Stimulated activated CD4-positive, alpha-beta T cell treated with anti-CD3 and anti-CD28 coated beads, Interleukin-4, amount 100 ng/mL, for 1 hour (primary cell): ENCODE measurements around the gene CRACDL.

ENCODE experiments used
- DNase-seq: peaks from one replicate; pipeline ENCODE4 v3.0.0-alpha.2; 2020

CRACDL gene

GRCh38 chr2:98799375-98800329 is 136.4 kb downstream of the CRACDL start:
- no peak for DNase-seq

- DNase-seq: no peak
These were observed 139.1 kb downstream of the CRACDL start for GRCh38 chr2:98796775-98797544.

- DNase-seq: no peak
These were observed 139.9 kb downstream of the CRACDL start for GRCh38 chr2:98795891-98796676.

GRCh38 chr2:98793897-98794830 is 141.9 kb downstream of the CRACDL start:
- no peak for DNase-seq

GRCh38 chr2:98793275-98793674 is 142.8 kb downstream of the CRACDL start:
- no peak for DNase-seq

- DNase-seq: no peak
These were observed 145.8 kb downstream of the CRACDL start for GRCh38 chr2:98790221-98790620.

GRCh38 chr2:98787700-98788099 is 148.3 kb downstream of the CRACDL start:
- no peak for DNase-seq

GRCh38 chr2:98786179-98786578 is 149.8 kb downstream of the CRACDL start:
- no peak for DNase-seq

GRCh38 chr2:98782570-98782969 is 153.5 kb downstream of the CRACDL start:
- DNase-seq: no peak

- DNase-seq: no peak
These were observed 154.2 kb downstream of the CRACDL start for GRCh38 chr2:98781822-98782221.

GRCh38 chr2:98778741-98779483 is 157.1 kb downstream of the CRACDL start:
- DNase-seq: no peak

- no peak for DNase-seq
These were observed 157.9 kb downstream of the CRACDL start for GRCh38 chr2:98778151-98778550.

- DNase-seq: no peak
These were observed 158.3 kb downstream of the CRACDL start for GRCh38 chr2:98777710-98778109.

GRCh38 chr2:98777076-98777475 is 158.9 kb downstream of the CRACDL start:
- no peak for DNase-seq

- no peak for DNase-seq
These were observed 159.9 kb downstream of the CRACDL start for GRCh38 chr2:98776136-98776535.

GRCh38 chr2:98775146-98775986 is 160.7 kb downstream of the CRACDL start:
- DNase-seq: no peak

- DNase-seq: no peak
These were observed 162.1 kb downstream of the CRACDL start for GRCh38 chr2:98773907-98774306.

GRCh38 chr2:98773169-98773568 is 162.9 kb downstream of the CRACDL start:
- DNase-seq: no peak

GRCh38 chr2:98772536-98772935 is 163.5 kb downstream of the CRACDL start:
- no peak for DNase-seq
